Measurements from ENCODE around the gene SP8. TPM values are rescaled to one million over a fixed set of nuclear protein-coding genes. Genes with fewer than 3 reads are reported as not detected.

The SP8 gene
- polyA plus RNA-seq, 1 of the 3 experiments (the other 2 are of a cell fraction): not detected

DNA sequence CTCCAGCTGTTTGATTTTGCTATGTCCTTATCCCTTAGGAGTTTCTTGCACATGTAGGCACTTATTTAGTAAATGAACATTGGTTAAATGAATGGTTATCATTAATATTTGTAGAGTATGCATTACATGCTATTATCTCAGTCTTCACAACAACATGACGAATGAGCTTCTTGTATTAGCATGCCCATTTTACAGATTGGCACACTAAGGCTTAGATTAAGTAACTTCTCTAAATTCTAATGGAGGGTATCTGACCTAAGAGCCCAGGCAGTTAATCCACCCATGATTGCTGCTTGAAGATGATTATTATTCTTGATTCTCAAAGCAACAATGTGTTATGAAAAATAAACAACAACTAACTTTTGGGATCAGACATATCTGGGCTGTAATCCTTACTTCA, 32.7 kb downstream of the SP8 start:
- no peaks in the 10 kb centered on the region for H3K36me3 ChIP-seq (replicated peaks in 1 of 2; ENCODE audit: control insufficient read depth in 1 of 2, insufficient read depth in 2 of 2, low read length in 1 of 2)
- H3K4me2 ChIP-seq: no peak overlapping the region
- POLR2A ChIA-PET: no interaction called here
- H3K9me2 ChIP-seq: no peaks in the 10 kb centered on the region
- CTCF ChIA-PET: no interaction called here
- H3K79me2 ChIP-seq (ENCODE audit: insufficient read depth): no peaks in the 10 kb centered on the region
- no peak for DNase-seq
- WGBS (ENCODE audit: low lambda C conversion rate): 7% methylated on average over 1 of the region's 1 CpG
- no peaks in the 10 kb centered on the region for H3K4me1 ChIP-seq (ENCODE audit: control insufficient read depth in 1 of 2, insufficient read depth in 2 of 2, low read depth in 1 of 2, low read length in 1 of 2)
- no peaks in the 10 kb centered on the region for H3F3A ChIP-seq (replicated peaks; ENCODE audit: insufficient read depth)
- H3K27ac ChIP-seq (ENCODE audit: low read depth in 2 of 2, low read length in 1 of 2): no peak overlapping the region
- peaks cover 23% of the 10 kb centered on the region; the same call in 1 of the 2 replicates for H3K27me3 ChIP-seq (ENCODE audit: insufficient read depth)
- H4K20me1 ChIP-seq (ENCODE audit: insufficient read depth): no peaks in the 10 kb centered on the region
- H3K9ac ChIP-seq: no peak overlapping the region
- no peaks in the 10 kb centered on the region for H3K9me3 ChIP-seq
- TF ChIP-seq CHD2 (IDR thresholded peaks at IDR 0.05; ENCODE audit: low read length, partially characterized antibody) (no peak), GABPA (IDR thresholded peaks at IDR 0.05; ENCODE audit: low read depth) (no peak), USF2 (IDR thresholded peaks at IDR 0.05; ENCODE audit: borderline replicate concordance, low read depth, low read length) (no peak), MEF2A (IDR thresholded peaks at IDR 0.05; ENCODE audit: borderline replicate concordance, low read depth) (no peak), ELF1 (IDR thresholded peaks at IDR 0.05) (no peak), RCOR1 (IDR thresholded peaks at IDR 0.05; ENCODE audit: low read length) (no peak), IRF3 (IDR thresholded peaks at IDR 0.05; ENCODE audit: low read depth, low read length) (no peak)
- no peak overlapping the region for H3K4me3 ChIP-seq (ENCODE audit: low read depth in 2 of 2, low read length in 1 of 2)
- H2AFZ ChIP-seq (ENCODE audit: low read depth): no peak overlapping the region

DNA sequence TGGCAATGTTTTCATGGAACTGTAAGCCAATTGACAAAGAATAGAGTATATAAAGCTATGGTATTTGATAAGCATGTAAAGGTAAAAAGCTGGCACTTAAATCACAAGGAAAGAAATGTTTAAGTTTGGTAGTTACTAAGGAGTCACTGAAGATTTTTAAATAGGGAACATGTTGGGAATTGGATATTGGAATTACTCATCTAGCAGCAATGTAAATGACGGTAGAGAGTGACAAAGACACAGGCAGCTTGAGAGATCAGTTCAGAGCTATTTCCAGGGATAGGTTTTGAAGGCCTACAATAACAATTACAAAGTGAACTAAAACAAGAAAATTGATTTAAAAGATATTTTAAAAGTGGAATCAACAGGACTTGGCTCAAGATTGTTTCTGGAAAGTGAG, 36.8 kb downstream of the SP8 start:
- Histone ChIP-seq H3K36me3 (replicated peaks in 1 of 2; ENCODE audit: control insufficient read depth in 1 of 2, insufficient read depth in 2 of 2, low read length in 1 of 2) (no peaks in the 10 kb centered on the region), H3K4me1 (ENCODE audit: control insufficient read depth in 1 of 2, insufficient read depth in 2 of 2, low read depth in 1 of 2, low read length in 1 of 2) (no peaks in the 10 kb centered on the region), H3F3A (replicated peaks; ENCODE audit: insufficient read depth) (no peaks in the 10 kb centered on the region), H4K20me1 (ENCODE audit: insufficient read depth) (no peaks in the 10 kb centered on the region), H3K27ac (ENCODE audit: low read depth in 2 of 2, low read length in 1 of 2) (no peak overlapping the region), H3K4me3 (ENCODE audit: low read depth in 2 of 2, low read length in 1 of 2) (no peak overlapping the region), H3K27me3 (ENCODE audit: insufficient read depth) (peaks cover 33% of the 10 kb centered on the region; the same call in 1 of the 2 replicates), H3K9me3 (no peaks in the 10 kb centered on the region), H3K9ac (no peak overlapping the region), H3K4me2 (no peak overlapping the region), H3K79me2 (ENCODE audit: insufficient read depth) (no peaks in the 10 kb centered on the region), H2AFZ (ENCODE audit: low read depth) (no peak overlapping the region), H3K9me2 (no peaks in the 10 kb centered on the region)
- ChIA-PET CTCF (interaction anchor here (1.8 kb wide), 1 partner anchor 11 kb away, joined by 4 read pairs; no protein-coding TSS in a partner anchor), POLR2A (no interaction called here)
- WGBS (ENCODE audit: low lambda C conversion rate): 13% methylated on average over 1 of the region's 1 CpG
- DNase-seq: no peak
- no peak for TF ChIP-seq SMC3 (IDR thresholded peaks at IDR 0.05; ENCODE audit: low read depth, low read length)
- no peak for TF ChIP-seq RXRA (IDR thresholded peaks at IDR 0.05; ENCODE audit: borderline replicate concordance, low read depth)
- no peak for TF ChIP-seq FOXJ3 (CRISPR knock-in tag; IDR thresholded peaks at IDR 0.05)
- TF ChIP-seq, protein P1, sequence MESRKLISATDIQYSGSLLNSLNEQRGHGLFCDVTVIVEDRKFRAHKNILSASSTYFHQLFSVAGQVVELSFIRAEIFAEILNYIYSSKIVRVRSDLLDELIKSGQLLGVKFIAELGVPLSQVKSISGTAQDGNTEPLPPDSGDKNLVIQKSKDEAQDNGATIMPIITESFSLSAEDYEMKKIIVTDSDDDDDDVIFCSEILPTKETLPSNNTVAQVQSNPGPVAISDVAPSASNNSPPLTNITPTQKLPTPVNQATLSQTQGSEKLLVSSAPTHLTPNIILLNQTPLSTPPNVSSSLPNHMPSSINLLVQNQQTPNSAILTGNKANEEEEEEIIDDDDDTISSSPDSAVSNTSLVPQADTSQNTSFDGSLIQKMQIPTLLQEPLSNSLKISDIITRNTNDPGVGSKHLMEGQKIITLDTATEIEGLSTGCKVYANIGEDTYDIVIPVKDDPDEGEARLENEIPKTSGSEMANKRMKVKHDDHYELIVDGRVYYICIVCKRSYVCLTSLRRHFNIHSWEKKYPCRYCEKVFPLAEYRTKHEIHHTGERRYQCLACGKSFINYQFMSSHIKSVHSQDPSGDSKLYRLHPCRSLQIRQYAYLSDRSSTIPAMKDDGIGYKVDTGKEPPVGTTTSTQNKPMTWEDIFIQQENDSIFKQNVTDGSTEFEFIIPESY (IDR thresholded peaks at IDR 0.05; ENCODE audit: borderline replicate concordance, low read depth): no peak
- no peak for TF ChIP-seq FOSL2 (IDR thresholded peaks at IDR 0.05; ENCODE audit: borderline replicate concordance, low read depth)
- TF ChIP-seq FOXM1 (IDR thresholded peaks at IDR 0.05; ENCODE audit: low read depth): no peak
- TF ChIP-seq CTCF (IDR thresholded peaks at IDR 0.05): no peak
- TF ChIP-seq, protein P2, sequence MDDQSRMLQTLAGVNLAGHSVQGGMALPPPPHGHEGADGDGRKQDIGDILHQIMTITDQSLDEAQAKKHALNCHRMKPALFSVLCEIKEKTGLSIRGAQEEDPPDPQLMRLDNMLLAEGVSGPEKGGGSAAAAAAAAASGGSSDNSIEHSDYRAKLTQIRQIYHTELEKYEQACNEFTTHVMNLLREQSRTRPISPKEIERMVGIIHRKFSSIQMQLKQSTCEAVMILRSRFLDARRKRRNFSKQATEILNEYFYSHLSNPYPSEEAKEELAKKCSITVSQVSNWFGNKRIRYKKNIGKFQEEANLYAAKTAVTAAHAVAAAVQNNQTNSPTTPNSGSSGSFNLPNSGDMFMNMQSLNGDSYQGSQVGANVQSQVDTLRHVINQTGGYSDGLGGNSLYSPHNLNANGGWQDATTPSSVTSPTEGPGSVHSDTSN (IDR thresholded peaks at IDR 0.05): no peak
- no peak for TF ChIP-seq NFIC (IDR thresholded peaks at IDR 0.05; ENCODE audit: borderline replicate concordance)
- no peak for TF ChIP-seq POLR2AphosphoS5 (IDR thresholded peaks at IDR 0.05; ENCODE audit: low read depth, low read length)
- TF ChIP-seq, protein P3, sequence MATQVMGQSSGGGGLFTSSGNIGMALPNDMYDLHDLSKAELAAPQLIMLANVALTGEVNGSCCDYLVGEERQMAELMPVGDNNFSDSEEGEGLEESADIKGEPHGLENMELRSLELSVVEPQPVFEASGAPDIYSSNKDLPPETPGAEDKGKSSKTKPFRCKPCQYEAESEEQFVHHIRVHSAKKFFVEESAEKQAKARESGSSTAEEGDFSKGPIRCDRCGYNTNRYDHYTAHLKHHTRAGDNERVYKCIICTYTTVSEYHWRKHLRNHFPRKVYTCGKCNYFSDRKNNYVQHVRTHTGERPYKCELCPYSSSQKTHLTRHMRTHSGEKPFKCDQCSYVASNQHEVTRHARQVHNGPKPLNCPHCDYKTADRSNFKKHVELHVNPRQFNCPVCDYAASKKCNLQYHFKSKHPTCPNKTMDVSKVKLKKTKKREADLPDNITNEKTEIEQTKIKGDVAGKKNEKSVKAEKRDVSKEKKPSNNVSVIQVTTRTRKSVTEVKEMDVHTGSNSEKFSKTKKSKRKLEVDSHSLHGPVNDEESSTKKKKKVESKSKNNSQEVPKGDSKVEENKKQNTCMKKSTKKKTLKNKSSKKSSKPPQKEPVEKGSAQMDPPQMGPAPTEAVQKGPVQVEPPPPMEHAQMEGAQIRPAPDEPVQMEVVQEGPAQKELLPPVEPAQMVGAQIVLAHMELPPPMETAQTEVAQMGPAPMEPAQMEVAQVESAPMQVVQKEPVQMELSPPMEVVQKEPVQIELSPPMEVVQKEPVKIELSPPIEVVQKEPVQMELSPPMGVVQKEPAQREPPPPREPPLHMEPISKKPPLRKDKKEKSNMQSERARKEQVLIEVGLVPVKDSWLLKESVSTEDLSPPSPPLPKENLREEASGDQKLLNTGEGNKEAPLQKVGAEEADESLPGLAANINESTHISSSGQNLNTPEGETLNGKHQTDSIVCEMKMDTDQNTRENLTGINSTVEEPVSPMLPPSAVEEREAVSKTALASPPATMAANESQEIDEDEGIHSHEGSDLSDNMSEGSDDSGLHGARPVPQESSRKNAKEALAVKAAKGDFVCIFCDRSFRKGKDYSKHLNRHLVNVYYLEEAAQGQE (IDR thresholded peaks at IDR 0.05; ENCODE audit: low read depth, low read length): no peak
- no peak for TF ChIP-seq MEF2A (IDR thresholded peaks at IDR 0.05; ENCODE audit: borderline replicate concordance, low read depth)
